ENCODE data around the gene CCDC171. TPM values are rescaled to one million over a fixed set of nuclear protein-coding genes. Genes with fewer than 3 reads are reported as not detected.

Gene CCDC171
- total RNA-seq, 4 donors from 2014 or later, result 3.2 to 12.4 (median 7.3) TPM

DNA sequence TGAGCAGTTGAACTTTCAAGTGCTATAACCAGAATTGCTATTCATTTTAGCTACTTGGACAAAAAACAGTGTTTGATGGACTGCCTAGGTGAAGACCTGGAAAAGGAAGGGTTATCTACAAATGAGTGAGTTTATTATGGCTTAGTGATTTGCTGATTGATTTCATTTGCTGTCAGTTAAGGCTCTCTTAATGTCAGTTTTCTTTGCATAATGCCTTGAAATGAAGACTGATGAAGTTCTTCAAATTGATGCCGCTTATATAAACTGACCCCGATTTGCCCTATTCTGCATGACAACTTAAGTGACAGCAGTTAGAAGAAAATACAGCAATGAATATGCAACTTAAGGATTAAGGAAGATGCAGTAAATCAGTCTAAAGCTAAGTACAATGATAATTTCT, 332.6 kb downstream of the CCDC171 start:
- H3K36me3 ChIP-seq, result no peaks in the 10 kb centered on the region
- no peak overlapping the region for H3K4me3 ChIP-seq
- no peaks in the 10 kb centered on the region for H3K27me3 ChIP-seq
- no peaks in the 10 kb centered on the region for H3K9me3 ChIP-seq
- no peak for TF ChIP-seq POLR2AphosphoS5 (IDR thresholded peaks at IDR 0.05)
- no peak for TF ChIP-seq EP300 (IDR thresholded peaks at IDR 0.05)
- no peak for TF ChIP-seq POLR2A (IDR thresholded peaks at IDR 0.05)
- TF ChIP-seq, protein P1, sequence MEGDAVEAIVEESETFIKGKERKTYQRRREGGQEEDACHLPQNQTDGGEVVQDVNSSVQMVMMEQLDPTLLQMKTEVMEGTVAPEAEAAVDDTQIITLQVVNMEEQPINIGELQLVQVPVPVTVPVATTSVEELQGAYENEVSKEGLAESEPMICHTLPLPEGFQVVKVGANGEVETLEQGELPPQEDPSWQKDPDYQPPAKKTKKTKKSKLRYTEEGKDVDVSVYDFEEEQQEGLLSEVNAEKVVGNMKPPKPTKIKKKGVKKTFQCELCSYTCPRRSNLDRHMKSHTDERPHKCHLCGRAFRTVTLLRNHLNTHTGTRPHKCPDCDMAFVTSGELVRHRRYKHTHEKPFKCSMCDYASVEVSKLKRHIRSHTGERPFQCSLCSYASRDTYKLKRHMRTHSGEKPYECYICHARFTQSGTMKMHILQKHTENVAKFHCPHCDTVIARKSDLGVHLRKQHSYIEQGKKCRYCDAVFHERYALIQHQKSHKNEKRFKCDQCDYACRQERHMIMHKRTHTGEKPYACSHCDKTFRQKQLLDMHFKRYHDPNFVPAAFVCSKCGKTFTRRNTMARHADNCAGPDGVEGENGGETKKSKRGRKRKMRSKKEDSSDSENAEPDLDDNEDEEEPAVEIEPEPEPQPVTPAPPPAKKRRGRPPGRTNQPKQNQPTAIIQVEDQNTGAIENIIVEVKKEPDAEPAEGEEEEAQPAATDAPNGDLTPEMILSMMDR (IDR thresholded peaks at IDR 0.05), result no peak
- H3K4me1 ChIP-seq, result no peaks in the 10 kb centered on the region
- no peak for DNase-seq (ENCODE audit: low spot score in 2 of 2)
- 96% methylated on average over 2 of the region's 2 CpGs for WGBS
- no peak overlapping the region for H3K27ac ChIP-seq

DNA sequence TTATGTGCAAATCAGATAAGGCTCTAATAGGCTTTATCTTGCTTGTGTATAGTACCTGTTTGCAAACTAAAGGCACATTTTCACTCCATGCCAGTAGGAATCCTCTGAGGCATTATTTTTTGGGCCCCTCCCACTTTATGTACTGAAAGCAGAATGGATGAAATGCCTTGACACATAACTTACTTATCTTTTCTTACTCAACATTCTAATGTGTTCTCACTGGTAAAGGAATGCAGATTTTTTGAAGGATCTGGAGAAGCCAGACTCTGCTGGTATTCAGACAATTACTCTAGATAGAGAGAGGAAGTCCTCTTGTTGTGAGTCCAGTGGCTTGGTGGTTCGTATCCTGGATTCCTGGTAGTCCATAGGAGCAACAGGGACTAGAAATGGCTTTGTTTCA, 336.7 kb downstream of the CCDC171 start:
- Histone ChIP-seq H3K9me3 (no peaks in the 10 kb centered on the region), H3K36me3 (no peaks in the 10 kb centered on the region), H3K4me1 (no peaks in the 10 kb centered on the region), H3K27me3 (no peaks in the 10 kb centered on the region), H3K4me3 (no peak overlapping the region), H3K27ac (no peak overlapping the region)
- no peak for DNase-seq (ENCODE audit: low spot score in 2 of 2)
- 94% methylated on average over 1 of the region's 1 CpG for WGBS
- TF ChIP-seq POLR2AphosphoS5 (IDR thresholded peaks at IDR 0.05) (no peak), POLR2A (IDR thresholded peaks at IDR 0.05) (no peak), EP300 (IDR thresholded peaks at IDR 0.05) (no peak)
- TF ChIP-seq, protein P1 (IDR thresholded peaks at IDR 0.05), result no peak

DNA sequence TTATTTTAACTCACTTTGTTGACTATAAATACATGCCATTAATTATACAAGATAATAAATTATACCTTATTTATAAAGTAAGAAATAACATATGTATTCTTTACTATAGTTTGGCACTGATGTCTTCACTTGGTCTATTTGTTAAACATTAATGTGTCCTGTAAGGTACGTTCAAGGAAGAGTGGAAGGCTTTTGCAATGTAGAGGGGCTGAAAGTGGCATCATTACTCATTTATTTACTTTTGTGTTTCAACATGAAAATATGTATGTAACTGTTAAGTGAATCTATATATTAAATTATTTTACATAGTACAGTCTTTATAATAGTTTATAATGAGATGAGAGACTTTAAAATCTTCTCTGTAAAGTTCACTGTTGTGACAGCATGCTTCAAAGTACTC, 348.7 kb downstream of the CCDC171 start:
- WGBS, result 96% methylated on average over 1 of the region's 1 CpG
- Histone ChIP-seq H3K4me1 (no peaks in the 10 kb centered on the region), H3K36me3 (no peaks in the 10 kb centered on the region), H3K4me3 (no peak overlapping the region), H3K9me3 (peaks cover 13% of the 10 kb centered on the region), H3K27ac (no peak overlapping the region), H3K27me3 (no peaks in the 10 kb centered on the region)
- TF ChIP-seq, protein P1 (IDR thresholded peaks at IDR 0.05), result no peak
- TF ChIP-seq EP300 (IDR thresholded peaks at IDR 0.05) (no peak), POLR2A (IDR thresholded peaks at IDR 0.05) (no peak), POLR2AphosphoS5 (IDR thresholded peaks at IDR 0.05) (no peak)
- no peak for DNase-seq (ENCODE audit: low spot score in 2 of 2)

DNA sequence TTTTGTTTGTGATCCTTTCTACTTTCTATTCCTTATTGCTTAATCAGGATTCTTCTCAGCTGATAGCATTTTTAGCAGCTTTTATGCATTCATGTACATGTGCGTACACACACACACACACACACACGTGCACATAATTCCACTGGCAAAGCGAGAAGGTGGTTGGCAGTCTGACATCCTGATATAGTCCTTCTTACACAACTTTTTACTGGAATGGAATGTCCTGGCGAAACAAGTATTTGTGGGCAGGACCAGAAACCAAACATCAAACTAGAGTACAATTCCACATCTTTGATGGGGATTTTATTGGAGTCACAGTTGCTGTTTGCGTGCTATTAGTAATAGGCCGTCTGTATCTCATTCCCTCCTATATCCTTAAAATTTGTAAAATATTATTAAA, 356.5 kb downstream of the CCDC171 start:
- Histone ChIP-seq H3K4me3 (no peak overlapping the region), H3K27me3 (no peaks in the 10 kb centered on the region), H3K36me3 (no peaks in the 10 kb centered on the region), H3K27ac (no peak overlapping the region), H3K9me3 (no peaks in the 10 kb centered on the region), H3K4me1 (no peaks in the 10 kb centered on the region)
- TF ChIP-seq POLR2A (IDR thresholded peaks at IDR 0.05) (no peak), POLR2AphosphoS5 (IDR thresholded peaks at IDR 0.05) (no peak), EP300 (IDR thresholded peaks at IDR 0.05) (no peak)
- TF ChIP-seq, protein P1 (IDR thresholded peaks at IDR 0.05), result no peak
- DNase-seq (ENCODE audit: low spot score in 2 of 2), result no peak
- WGBS, result 78% methylated on average over 6 of the region's 6 CpGs

DNA sequence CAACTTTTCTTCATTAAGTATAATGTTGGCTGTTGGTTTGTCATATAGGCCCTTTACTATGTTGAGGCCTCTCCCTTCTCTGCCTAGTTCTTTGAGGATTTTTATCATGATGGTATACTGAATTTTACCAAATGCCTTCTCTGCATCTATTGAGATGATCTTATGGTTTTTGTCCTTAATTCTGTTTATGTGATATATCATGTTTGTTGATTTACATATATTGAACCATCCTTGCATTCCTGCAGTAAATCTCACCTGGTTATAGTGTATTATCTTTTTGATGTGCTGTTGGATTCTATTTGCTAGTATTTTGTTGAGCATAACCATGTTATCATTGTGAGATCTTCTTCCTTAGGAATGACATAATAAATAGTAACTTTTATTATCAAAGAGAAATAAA, 362.9 kb downstream of the CCDC171 start:
- Histone ChIP-seq H3K27me3 (no peaks in the 10 kb centered on the region), H3K4me3 (no peak overlapping the region), H3K9me3 (no peaks in the 10 kb centered on the region), H3K4me1 (no peaks in the 10 kb centered on the region), H3K36me3 (no peaks in the 10 kb centered on the region), H3K27ac (no peak overlapping the region)
- TF ChIP-seq EP300 (IDR thresholded peaks at IDR 0.05) (no peak), POLR2AphosphoS5 (IDR thresholded peaks at IDR 0.05) (no peak)
- DNase-seq (ENCODE audit: low spot score in 2 of 2), result no peak

DNA sequence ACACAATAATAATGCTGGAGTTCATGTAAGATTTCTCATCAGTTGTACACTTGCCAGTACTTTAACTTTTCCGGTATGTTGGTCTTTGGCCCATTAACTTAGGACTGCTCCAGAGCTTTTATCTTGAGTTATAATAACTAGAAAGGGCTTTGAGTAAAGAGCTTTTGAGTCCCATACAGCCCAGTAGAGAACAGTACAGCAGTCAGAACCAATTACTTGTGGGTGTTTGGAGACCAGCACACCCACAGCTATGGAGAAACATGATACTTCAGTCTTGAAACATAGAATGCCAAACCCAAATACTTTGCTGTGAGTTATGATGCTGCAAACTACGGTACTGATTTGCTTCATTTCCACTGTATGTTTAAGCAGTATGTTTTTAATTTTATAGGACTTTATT, 374.3 kb downstream of the CCDC171 start:
- DNase-seq (ENCODE audit: low spot score in 2 of 2), result no peak
- no peak overlapping the region for H3K27ac ChIP-seq
- H3K36me3 ChIP-seq, result no peaks in the 10 kb centered on the region
- 76% methylated on average over 2 of the region's 2 CpGs for WGBS
- no peak overlapping the region for H3K4me3 ChIP-seq
- H3K9me3 ChIP-seq, result no peaks in the 10 kb centered on the region
- TF ChIP-seq POLR2A (IDR thresholded peaks at IDR 0.05), result no peak
- TF ChIP-seq, protein P1 (IDR thresholded peaks at IDR 0.05), result no peak
- TF ChIP-seq POLR2AphosphoS5 (IDR thresholded peaks at IDR 0.05), result no peak
- TF ChIP-seq EP300 (IDR thresholded peaks at IDR 0.05), result no peak
- H3K4me1 ChIP-seq, result no peaks in the 10 kb centered on the region
- no peaks in the 10 kb centered on the region for H3K27me3 ChIP-seq

All from suprapubic skin (tissue), 4 donors.